H9 (cell line): ENCODE measurements around the gene MYO7A. TPM values are rescaled to one million over a fixed set of nuclear protein-coding genes. Genes with fewer than 3 reads are reported as not detected.

Source experiments
- DNase-seq: peaks from one replicate; pipeline ENCODE4 v3.0.0-alpha.2; 2017
- H2AFZ ChIP-seq: one replicate; pipeline ENCODE4 v1.6.1; 2013; ENCODE audit warnings: mild to moderate bottlenecking, low read length, control low read depth, moderate library complexity
- H2AK5ac ChIP-seq: 2 replicates; pipeline ENCODE4 v1.6.1; 2013; ENCODE audit warnings: low read length, control low read depth, mixed read lengths; ENCODE audit not compliant: insufficient read length
- H2BK120ac ChIP-seq: one replicate; pipeline ENCODE4 v1.6.1; 2013; ENCODE audit warnings: low read depth, mild to moderate bottlenecking, low read length, control low read depth, inconsistent platforms; ENCODE audit not compliant: poor library complexity, severe bottlenecking
- H2BK12ac ChIP-seq: 2 replicates; pipeline ENCODE4 v1.6.1; 2013; ENCODE audit warnings: low read length, control low read depth, mixed read lengths, low read depth; ENCODE audit not compliant: insufficient read length
- H2BK15ac ChIP-seq: 2 replicates; pipeline ENCODE4 v1.6.1; 2013; ENCODE audit warnings: low read depth, low read length, control low read depth
- H2BK20ac ChIP-seq: one replicate; pipeline ENCODE4 v1.6.1; 2013; ENCODE audit warnings: low read depth, mild to moderate bottlenecking, low read length, control low read depth, inconsistent platforms; ENCODE audit not compliant: poor library complexity, severe bottlenecking
- H2BK5ac ChIP-seq: 2 replicates; pipeline ENCODE4 v1.6.1; 2013; ENCODE audit warnings: low read length, control low read depth, mixed read lengths; ENCODE audit not compliant: insufficient read length
- H3K14ac ChIP-seq: 2 replicates; pipeline ENCODE4 v1.6.1; 2013; ENCODE audit warnings: low read length, control low read depth; ENCODE audit not compliant: insufficient read depth
- H3K18ac ChIP-seq: 2 replicates; pipeline ENCODE4 v1.6.1; 2013; ENCODE audit warnings: low read depth, mild to moderate bottlenecking, mixed read lengths, low read length, control low read depth; ENCODE audit not compliant: insufficient read length
- H3K23ac ChIP-seq: 2 replicates; pipeline ENCODE4 v1.6.1; 2013; ENCODE audit warnings: low read length, control low read depth, mixed read lengths, low read depth; ENCODE audit not compliant: insufficient read length
- H3K23me2 ChIP-seq: 2 replicates; pipeline ENCODE4 v1.6.1; 2013; ENCODE audit warnings: low read depth, mild to moderate bottlenecking, mixed read lengths, low read length, control low read depth; ENCODE audit not compliant: insufficient read length, poor library complexity, severe bottlenecking
- H3K27ac ChIP-seq: 2 replicates; pipeline ENCODE4 v1.5.1; 2013; ENCODE audit warnings: low read length, control low read depth, mixed read lengths, low read depth; ENCODE audit not compliant: insufficient read length
- H3K27me3 ChIP-seq: 2 replicates; pipeline ENCODE4 v1.6.1; 2013; ENCODE audit warnings: low read length, control low read depth, inconsistent platforms; ENCODE audit not compliant: insufficient read depth
- H3K4ac ChIP-seq: 2 replicates; pipeline ENCODE4 v1.6.1; 2013; ENCODE audit warnings: low read depth, mild to moderate bottlenecking, control low read depth, inconsistent platforms, low read length, moderate library complexity
- H3K4me1 ChIP-seq: 2 replicates; pipeline ENCODE4 v1.6.1; 2013; ENCODE audit warnings: low read length, control low read depth, inconsistent platforms; ENCODE audit not compliant: insufficient read depth
- H3K4me2 ChIP-seq: 2 replicates; pipeline ENCODE4 v1.6.1; 2013; ENCODE audit warnings: low read length, control low read depth, mixed read lengths; ENCODE audit not compliant: insufficient read length, insufficient read depth
- H3K56ac ChIP-seq: 2 replicates; pipeline ENCODE4 v1.6.1; 2013; ENCODE audit warnings: low read depth, mild to moderate bottlenecking, mixed read lengths, low read length, control low read depth; ENCODE audit not compliant: insufficient read length
- H3K79me1 ChIP-seq: 2 replicates; pipeline ENCODE4 v1.6.1; 2013; ENCODE audit warnings: low read depth, mild to moderate bottlenecking, moderate library complexity, low read length, control low read depth, inconsistent platforms; ENCODE audit not compliant: insufficient read depth, poor library complexity, severe bottlenecking
- H3K79me2 ChIP-seq: 2 replicates; pipeline ENCODE4 v1.6.1; 2013; ENCODE audit warnings: low read length, control low read depth, inconsistent platforms; ENCODE audit not compliant: insufficient read depth
- H3K9ac ChIP-seq: 2 replicates; pipeline ENCODE4 v1.6.1; 2013; ENCODE audit warnings: low read length, control low read depth, mixed read lengths; ENCODE audit not compliant: insufficient read length; ENCODE audit errors: extremely low read depth
- H3K9me3 ChIP-seq: one replicate; pipeline ENCODE4 v1.6.1; 2013; ENCODE audit warnings: low read depth, low read length, inconsistent platforms; ENCODE audit not compliant: control insufficient read depth
- H3T11ph ChIP-seq: one replicate; pipeline ENCODE4 v1.6.1; 2013; ENCODE audit warnings: mild to moderate bottlenecking, low read length, control low read depth, inconsistent platforms
- H4K20me1 ChIP-seq: one replicate; pipeline ENCODE4 v1.6.1; 2013; ENCODE audit not compliant: control insufficient read depth, insufficient read length, insufficient read depth
- H4K5ac ChIP-seq: 2 replicates; pipeline ENCODE4 v1.6.1; 2013; ENCODE audit warnings: low read depth, mild to moderate bottlenecking, mixed read lengths, low read length, control low read depth; ENCODE audit not compliant: insufficient read length
- H4K8ac ChIP-seq: replicated peaks from 2 replicates; pipeline ENCODE4 v1.6.1; 2013; ENCODE audit warnings: low read length, control low read depth, mixed read lengths, low read depth; ENCODE audit not compliant: insufficient read length
- H4K91ac ChIP-seq: 2 replicates; pipeline ENCODE4 v1.6.1; 2013; ENCODE audit warnings: low read depth, mild to moderate bottlenecking, moderate library complexity, mixed read lengths, low read length, control low read depth; ENCODE audit not compliant: insufficient read length
- H3K27ac Mint-ChIP-seq, 3 experiments: 2 replicates in 2 of 3; 3 replicates in 1 of 3; pipeline ENCODE4 v1.8.0; 2020 to 2021; ENCODE audit warnings: mixed read lengths in 3 of 3, mild to moderate bottlenecking in 1 of 3, moderate library complexity in 1 of 3
- H3K27me3 Mint-ChIP-seq: 2 replicates; pipeline ENCODE4 v1.8.0; 2021; ENCODE audit warnings: low read depth, mild to moderate bottlenecking, moderate library complexity, mixed read lengths
- H3K36me3 Mint-ChIP-seq, 3 experiments: 2 replicates in 2 of 3; 3 replicates in 1 of 3; pipeline ENCODE4 v1.8.0; 2020 to 2021; ENCODE audit warnings: low read depth in 3 of 3, mixed read lengths in 3 of 3; ENCODE audit not compliant: insufficient read depth in 1 of 3
- H3K4me1 Mint-ChIP-seq, 2 experiments: 2 replicates each; pipeline ENCODE4 v1.8.0; 2020; ENCODE audit warnings: mixed read lengths in 2 of 2
- H3K4me3 Mint-ChIP-seq, 2 experiments: 2 replicates in 1 of 2; 3 replicates in 1 of 2; pipeline ENCODE4 v1.8.0; 2020 to 2021; ENCODE audit warnings: mild to moderate bottlenecking in 2 of 2, mixed read lengths in 2 of 2, moderate library complexity in 1 of 2
- H3K9me3 Mint-ChIP-seq, 2 experiments: 2 replicates in 1 of 2; 3 replicates in 1 of 2; pipeline ENCODE4 v1.8.0; 2020; ENCODE audit warnings: mild to moderate bottlenecking in 2 of 2, mixed read lengths in 2 of 2, moderate library complexity in 1 of 2
- CTCF ChIP-seq: fragments of 200-600 bp; sonication (generic); conservative IDR thresholded peaks from 3 replicates; pipeline ENCODE4 v1.8.0; 2021; ENCODE audit warnings: antibody characterized with exemption, mild to moderate bottlenecking
- WGBS: extraction: QIAGEN DNeasy Blood & Tissue Kit; methylation state at CpG from one replicate; pipeline ENCODE4 v1.1.7; 2013; ENCODE audit warnings: missing lambda C conversion rate, low lambda C conversion rate, mixed read lengths; ENCODE audit not compliant: insufficient read length; ENCODE audit errors: extremely low coverage; 5-methylcytosine and 5-hydroxymethylcytosine counted together
- total RNA-seq: library from RNA; stranded (reverse); gene quantifications from 2 replicates; pipeline ENCODE4 v1.2.1, GENCODE V29; 2021

MYO7A gene
- total RNA-seq, 1 experiment from 2014 or later, result 1.6 TPM

GRCh38 chr11:77106321-77106720 lies 21.7 kb upstream of the MYO7A start:
- H4K5ac ChIP-seq, result no peak overlapping the region
- no peak overlapping the region for H3K4me3 Mint-ChIP-seq
- H2BK12ac ChIP-seq, result no peak overlapping the region
- H3K27me3 ChIP-seq, result no peaks in the 10 kb centered on the region
- no peak overlapping the region for H3K9ac ChIP-seq
- no peak overlapping the region for H3K23ac ChIP-seq
- no peak overlapping the region for H3K4ac ChIP-seq
- no peak overlapping the region for H3K27ac ChIP-seq
- no peaks in the 10 kb centered on the region for H3K4me1 Mint-ChIP-seq
- no peak overlapping the region; the same call in 1 of the 2 replicates for H3K14ac ChIP-seq
- no peaks in the 10 kb centered on the region for H3K79me2 ChIP-seq
- H2BK120ac ChIP-seq, result no peak overlapping the region
- H2AK5ac ChIP-seq, result no peak overlapping the region
- TF ChIP-seq CTCF, result no peak
- H3K79me1 ChIP-seq, result no peaks in the 10 kb centered on the region
- H4K91ac ChIP-seq, result no peak overlapping the region
- H3K27me3 Mint-ChIP-seq, result peaks cover 2% of the 10 kb centered on the region; the same call in 1 of the 2 replicates
- no peak overlapping the region for H2AFZ ChIP-seq
- no peaks in the 10 kb centered on the region for H3K23me2 ChIP-seq
- H3K36me3 Mint-ChIP-seq, result peaks cover 0 to 4% (median 0%) of the 10 kb centered on the region in 3 experiments; a peak in 1 of 7 replicates
- no peaks in the 10 kb centered on the region for H3K9me3 ChIP-seq
- H2BK20ac ChIP-seq, result no peak overlapping the region
- no peak for DNase-seq
- no peak overlapping the region for H3K18ac ChIP-seq
- no peak overlapping the region for H2BK5ac ChIP-seq
- H3K4me2 ChIP-seq, result no peak overlapping the region
- H2BK15ac ChIP-seq, result no peak overlapping the region
- no peak overlapping the region for H3T11ph ChIP-seq
- H3K9me3 Mint-ChIP-seq, result no peaks in the 10 kb centered on the region; a peak in 1 of 5 replicates
- H4K8ac ChIP-seq, result no peak overlapping the region
- WGBS, result no CpG with 5 or more reads among the region's 7 CpGs
- H3K27ac Mint-ChIP-seq, result no peak overlapping the region
- no peaks in the 10 kb centered on the region for H3K4me1 ChIP-seq
- no peak overlapping the region for H3K56ac ChIP-seq
- no peaks in the 10 kb centered on the region for H4K20me1 ChIP-seq
